Astrocyte (in vitro differentiated cells and primary cell): ENCODE results near the gene PNMT. TPM values are rescaled to one million over a fixed set of nuclear protein-coding genes. Genes with fewer than 3 reads are reported as not detected.

Experiments used
- DNase-seq: peaks from one replicate; pipeline ENCODE4 v3.0.0-alpha.2; 2010; ENCODE audit warnings: low read depth
- FAIRE-seq: peaks from 2 replicates; lab custom pipeline; 2011; peaks lifted over from hg19 to GRCh38; lab: Jason Lieb, UNC
- H2AFZ ChIP-seq: 2 replicates; pipeline ENCODE4 v1.6.0; 2012; ENCODE audit warnings: low read depth, low read length, inconsistent platforms
- H3K27ac ChIP-seq: 2 replicates; pipeline ENCODE4 v1.5.1; 2011; ENCODE audit warnings: low read depth, low read length, inconsistent platforms
- H3K27me3 ChIP-seq: 2 replicates; pipeline ENCODE4 v1.6.0; 2011; ENCODE audit warnings: low read length, inconsistent platforms; ENCODE audit not compliant: insufficient read depth
- H3K36me3 ChIP-seq: 2 replicates; pipeline ENCODE4 v1.5.1; 2011; ENCODE audit warnings: low read length, inconsistent platforms; ENCODE audit not compliant: insufficient read depth
- H3K4me1 ChIP-seq: 2 replicates; pipeline ENCODE4 v1.5.1; 2011; ENCODE audit warnings: low read length, inconsistent platforms; ENCODE audit not compliant: insufficient read depth
- H3K4me2 ChIP-seq: 2 replicates; pipeline ENCODE4 v1.6.0; 2012; ENCODE audit warnings: low read length, inconsistent platforms
- H3K4me3 ChIP-seq: 2 replicates; pipeline ENCODE4 v1.5.1; 2011; ENCODE audit warnings: low read depth, mild to moderate bottlenecking, low read length, inconsistent platforms; ENCODE audit not compliant: insufficient read depth
- H3K79me2 ChIP-seq: 2 replicates; pipeline ENCODE4 v1.6.0; 2012; ENCODE audit warnings: mild to moderate bottlenecking, low read length, inconsistent platforms; ENCODE audit not compliant: insufficient read depth
- H3K9ac ChIP-seq: 2 replicates; pipeline ENCODE4 v1.6.0; 2012; ENCODE audit warnings: mild to moderate bottlenecking, low read length, inconsistent platforms
- H3K9me3 ChIP-seq: 2 replicates; pipeline ENCODE4 v1.5.1; 2012; ENCODE audit warnings: low read depth, mild to moderate bottlenecking, low read length, inconsistent platforms; ENCODE audit not compliant: insufficient read depth
- H4K20me1 ChIP-seq: 2 replicates; pipeline ENCODE4 v1.6.0; 2012; ENCODE audit warnings: low read length, inconsistent platforms; ENCODE audit not compliant: insufficient read depth
- H3K27ac Mint-ChIP-seq: one replicate; pipeline ENCODE4 v1.8.0; 2021; ENCODE audit warnings: mild to moderate bottlenecking, mixed read lengths; ENCODE audit not compliant: unreplicated experiment
- H3K27me3 Mint-ChIP-seq: one replicate; pipeline ENCODE4 v1.8.0; 2021; ENCODE audit warnings: low read depth, mixed read lengths; ENCODE audit not compliant: unreplicated experiment
- H3K36me3 Mint-ChIP-seq: one replicate; pipeline ENCODE4 v1.8.0; 2021; ENCODE audit warnings: low read depth, mixed read lengths; ENCODE audit not compliant: unreplicated experiment
- H3K4me1 Mint-ChIP-seq: one replicate; pipeline ENCODE4 v1.8.0; 2021; ENCODE audit warnings: low read depth, mixed read lengths; ENCODE audit not compliant: unreplicated experiment
- H3K4me3 Mint-ChIP-seq: one replicate; pipeline ENCODE4 v1.8.0; 2021; ENCODE audit warnings: mild to moderate bottlenecking, moderate library complexity, mixed read lengths; ENCODE audit not compliant: unreplicated experiment
- H3K9me3 Mint-ChIP-seq: one replicate; pipeline ENCODE4 v1.8.0; 2021; ENCODE audit warnings: mild to moderate bottlenecking, mixed read lengths; ENCODE audit not compliant: unreplicated experiment
- EZH2 ChIP-seq: IDR thresholded peaks from 2 replicates; pipeline ENCODE4 v1.6.1; 2012; ENCODE audit warnings: mild to moderate bottlenecking, low read length, inconsistent platforms; ENCODE audit not compliant: insufficient read depth
- total RNA-seq: library from RNA; stranded (reverse); gene quantifications from 2 replicates; pipeline ENCODE4 v1.2.1, GENCODE V29; 2021
- TF ChIP-seq, protein P1 (sequence below): IDR thresholded peaks from 2 replicates; pipeline ENCODE4 v1.5.1; 2011; ENCODE audit warnings: low read depth, mild to moderate bottlenecking, inconsistent platforms, low read length, moderate library complexity; ENCODE audit not compliant: insufficient read depth

Gene PNMT
- total RNA-seq, 1 donor from 2014 or later = 0.59 TPM

DNA sequence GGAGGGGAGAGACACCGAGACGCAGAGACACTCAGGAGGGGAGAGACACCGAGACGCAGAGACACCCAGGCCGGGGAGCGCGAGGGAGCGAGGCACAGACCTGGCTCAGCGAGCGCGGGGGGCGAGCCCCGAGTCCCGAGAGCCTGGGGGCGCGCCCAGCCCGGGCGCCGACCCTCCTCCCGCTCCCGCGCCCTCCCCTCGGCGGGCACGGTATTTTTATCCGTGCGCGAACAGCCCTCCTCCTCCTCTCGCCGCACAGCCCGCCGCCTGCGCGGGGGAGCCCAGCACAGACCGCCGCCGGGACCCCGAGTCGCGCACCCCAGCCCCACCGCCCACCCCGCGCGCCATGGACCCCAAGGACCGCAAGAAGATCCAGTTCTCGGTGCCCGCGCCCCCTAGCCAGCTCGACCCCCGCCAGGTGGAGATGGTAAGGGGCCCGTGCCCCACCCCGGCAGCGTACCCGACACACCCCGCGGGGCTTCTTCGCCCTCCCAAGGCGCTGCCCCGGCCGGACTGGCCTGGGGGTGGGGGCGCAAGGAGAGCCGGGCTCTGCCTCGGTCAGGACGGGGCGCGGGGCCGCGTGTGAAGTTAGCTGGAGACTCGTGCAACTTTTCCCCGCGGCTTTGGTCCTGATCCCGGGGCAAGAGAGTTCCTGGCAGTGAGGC is 41.1 kb upstream of the PNMT start:
- H3K9ac ChIP-seq = no peak overlapping the region
- no peak for DNase-seq
- peak overlapping the region; percentile 41 for H2AFZ ChIP-seq
- H3K4me3 ChIP-seq = no peak overlapping the region
- FAIRE-seq = no peak
- no peaks in the 10 kb centered on the region for H3K36me3 Mint-ChIP-seq
- H3K9me3 ChIP-seq = no peaks in the 10 kb centered on the region
- no peaks in the 10 kb centered on the region for H3K9me3 Mint-ChIP-seq
- H3K27ac ChIP-seq = no peak overlapping the region
- no peaks in the 10 kb centered on the region for H3K36me3 ChIP-seq
- H3K27me3 ChIP-seq = peaks cover 61% of the 10 kb centered on the region
- H3K27me3 Mint-ChIP-seq = peaks cover 70% of the 10 kb centered on the region
- no peak overlapping the region for H3K27ac Mint-ChIP-seq
- no peaks in the 10 kb centered on the region for H3K79me2 ChIP-seq
- no peaks in the 10 kb centered on the region for H4K20me1 ChIP-seq
- H3K4me2 ChIP-seq = peak overlapping the region; percentile 77
- H3K4me1 Mint-ChIP-seq = peaks cover 2% of the 10 kb centered on the region
- H3K4me1 ChIP-seq = peaks cover 7% of the 10 kb centered on the region
- TF ChIP-seq EZH2 = peak; percentile 99
- TF ChIP-seq, protein P1, sequence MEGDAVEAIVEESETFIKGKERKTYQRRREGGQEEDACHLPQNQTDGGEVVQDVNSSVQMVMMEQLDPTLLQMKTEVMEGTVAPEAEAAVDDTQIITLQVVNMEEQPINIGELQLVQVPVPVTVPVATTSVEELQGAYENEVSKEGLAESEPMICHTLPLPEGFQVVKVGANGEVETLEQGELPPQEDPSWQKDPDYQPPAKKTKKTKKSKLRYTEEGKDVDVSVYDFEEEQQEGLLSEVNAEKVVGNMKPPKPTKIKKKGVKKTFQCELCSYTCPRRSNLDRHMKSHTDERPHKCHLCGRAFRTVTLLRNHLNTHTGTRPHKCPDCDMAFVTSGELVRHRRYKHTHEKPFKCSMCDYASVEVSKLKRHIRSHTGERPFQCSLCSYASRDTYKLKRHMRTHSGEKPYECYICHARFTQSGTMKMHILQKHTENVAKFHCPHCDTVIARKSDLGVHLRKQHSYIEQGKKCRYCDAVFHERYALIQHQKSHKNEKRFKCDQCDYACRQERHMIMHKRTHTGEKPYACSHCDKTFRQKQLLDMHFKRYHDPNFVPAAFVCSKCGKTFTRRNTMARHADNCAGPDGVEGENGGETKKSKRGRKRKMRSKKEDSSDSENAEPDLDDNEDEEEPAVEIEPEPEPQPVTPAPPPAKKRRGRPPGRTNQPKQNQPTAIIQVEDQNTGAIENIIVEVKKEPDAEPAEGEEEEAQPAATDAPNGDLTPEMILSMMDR = no peak
- peak overlapping the region; percentile 67 for H3K4me3 Mint-ChIP-seq

GRCh38 chr17:39627712-39628516 is 40.3 kb upstream of the PNMT start:
- Mint-ChIP-seq H3K36me3 (no peaks in the 10 kb centered on the region), H3K4me3 (no peak overlapping the region), H3K27me3 (peaks cover 67% of the 10 kb centered on the region), H3K4me1 (peaks cover 2% of the 10 kb centered on the region), H3K27ac (no peak overlapping the region), H3K9me3 (no peaks in the 10 kb centered on the region)
- peaks cover 61% of the 10 kb centered on the region for H3K27me3 ChIP-seq
- no peaks in the 10 kb centered on the region for H4K20me1 ChIP-seq
- TF ChIP-seq, protein P1 = no peak
- TF ChIP-seq EZH2 = no peak
- no peaks in the 10 kb centered on the region for H3K9me3 ChIP-seq
- H2AFZ ChIP-seq = no peak overlapping the region
- peaks cover 5% of the 10 kb centered on the region for H3K4me1 ChIP-seq
- no peak for DNase-seq
- no peak overlapping the region for H3K9ac ChIP-seq
- H3K36me3 ChIP-seq = no peaks in the 10 kb centered on the region
- no peak overlapping the region for H3K4me3 ChIP-seq
- H3K27ac ChIP-seq = no peak overlapping the region
- no peaks in the 10 kb centered on the region for H3K79me2 ChIP-seq
- H3K4me2 ChIP-seq = no peak overlapping the region
- no peak for FAIRE-seq
